ACC112 (cell line): Measurements from ENCODE around the gene MAPK6.

Experiments
- H2AFZ ChIP-seq: fragments of 200-600 bp; sonication (generic); one replicate; pipeline ENCODE4 v1.6.0; 2017; ENCODE audit warnings: antibody characterized with exemption, low read length; ENCODE audit not compliant: unreplicated experiment
- H3K27ac ChIP-seq: fragments of 200-600 bp; sonication (generic); 2 replicates; pipeline ENCODE4 v1.5.1; 2014; ENCODE audit warnings: low read depth, mild to moderate bottlenecking, antibody characterized with exemption, low read length, moderate library complexity
- H3K27me3 ChIP-seq: fragments of 200-600 bp; sonication (generic); 2 replicates; pipeline ENCODE4 v1.6.1; 2014; ENCODE audit warnings: mild to moderate bottlenecking, antibody characterized with exemption, low read length, moderate library complexity, mixed read lengths; ENCODE audit not compliant: insufficient read depth
- H3K36me3 ChIP-seq: fragments of 200-600 bp; sonication (generic); 2 replicates; pipeline ENCODE4 v1.6.1; 2016; ENCODE audit warnings: mild to moderate bottlenecking, antibody characterized with exemption, low read length, moderate library complexity, mixed read lengths; ENCODE audit not compliant: insufficient read depth
- H3K4me1 ChIP-seq: fragments of 200-600 bp; sonication (generic); one replicate; pipeline ENCODE4 v1.6.1; 2016; ENCODE audit warnings: low read length, mixed read lengths; ENCODE audit not compliant: insufficient read depth, unreplicated experiment, control insufficient read depth
- H3K4me3 ChIP-seq: fragments of 200-600 bp; sonication (generic); 2 replicates; pipeline ENCODE4 v1.5.1; 2014; ENCODE audit warnings: mild to moderate bottlenecking, low read depth, low read length
- H3K79me2 ChIP-seq: fragments of 200-600 bp; sonication (generic); one replicate; pipeline ENCODE4 v1.6.0; 2016; ENCODE audit warnings: low read length; ENCODE audit not compliant: control insufficient read depth, unreplicated experiment, insufficient read depth

The MAPK6 gene

GRCh38 chr15:52018693-52019393 is at the start of gene MAPK6:
Gene MAPK6 (plus strand): TSS chr15:52019219. CDS start chr15:52046461, 27,242 bp downstream.
- Histone ChIP-seq H3K79me2 (peaks cover 41% of the 10 kb centered on the region), H2AFZ (no peak within 1 kb of the TSS), H3K27me3 (no peaks in the 10 kb centered on the region), H3K4me3 (peak within 1 kb of the TSS; percentile 97), H3K4me1 (peaks cover 27% of the 10 kb centered on the region), H3K27ac (peak within 1 kb of the TSS; percentile 98), H3K36me3 (no peaks in the 10 kb centered on the region)

- Histone ChIP-seq H3K27me3 (no peaks in the 10 kb centered on the region), H3K79me2 (peaks cover 57% of the 10 kb centered on the region), H3K4me1 (peaks cover 20% of the 10 kb centered on the region), H3K4me3 (no peak overlapping the region; the same call in 1 of the 2 replicates), H3K27ac (no peak overlapping the region), H3K36me3 (peaks cover 16% of the 10 kb centered on the region), H2AFZ (no peak overlapping the region)
These were observed 49.3 kb upstream of the MAPK6 start for GRCh38 chr15:51969728-51970127.

- H3K27ac ChIP-seq: no peak overlapping the region
- no peak overlapping the region for H2AFZ ChIP-seq
- H3K36me3 ChIP-seq: peaks cover 12% of the 10 kb centered on the region
- H3K79me2 ChIP-seq: peaks cover 55% of the 10 kb centered on the region
- H3K27me3 ChIP-seq: no peaks in the 10 kb centered on the region
- H3K4me1 ChIP-seq: peaks cover 20% of the 10 kb centered on the region
- peak overlapping the region; percentile 95 for H3K4me3 ChIP-seq
These were observed 48.7 kb upstream of the MAPK6 start for GRCh38 chr15:51970132-51970817.

GRCh38 chr15:51971032-51971374 is 48.0 kb upstream of the MAPK6 start:
- Histone ChIP-seq H3K27ac (peak overlapping the region; percentile 60), H2AFZ (peak overlapping the region; percentile 78), H3K36me3 (peaks cover 7% of the 10 kb centered on the region; the same call in 1 of the 2 replicates), H3K4me3 (peak overlapping the region; percentile 95), H3K4me1 (peaks cover 20% of the 10 kb centered on the region), H3K79me2 (peaks cover 48% of the 10 kb centered on the region), H3K27me3 (no peaks in the 10 kb centered on the region)

GRCh38 chr15:51971375-51972133 is 47.5 kb upstream of the MAPK6 start, which contains the start of gene LEO1:
Gene LEO1 (minus strand): TSS chr15:51971778. CDS start chr15:51971745, 33 bp downstream.
- H3K79me2 ChIP-seq: peaks cover 43% of the 10 kb centered on the region
- 0 out of 2 replicates have a peak, but pooled peaks cover 3% of the 10 kb centered on the region for H3K36me3 ChIP-seq
- H2AFZ ChIP-seq: peak within 1 kb of the TSS; percentile 78
- no peaks in the 10 kb centered on the region for H3K27me3 ChIP-seq
- peak within 1 kb of the TSS; percentile 60 for H3K27ac ChIP-seq
- H3K4me1 ChIP-seq: peaks cover 20% of the 10 kb centered on the region
- H3K4me3 ChIP-seq: peak within 1 kb of the TSS; percentile 95

GRCh38 chr15:51973220-51973619 is 45.8 kb upstream of the MAPK6 start:
- Histone ChIP-seq H3K36me3 (no peaks in the 10 kb centered on the region), H3K79me2 (peaks cover 34% of the 10 kb centered on the region), H3K27me3 (no peaks in the 10 kb centered on the region), H3K4me1 (peaks cover 20% of the 10 kb centered on the region), H2AFZ (no peak overlapping the region), H3K27ac (0 out of 2 replicates have a peak overlapping the region, but pooled peaks have one; percentile 3), H3K4me3 (peak overlapping the region; percentile 41; the same call in 1 of the 2 replicates)

- no peaks in the 10 kb centered on the region for H3K27me3 ChIP-seq
- H3K4me1 ChIP-seq: peaks cover 20% of the 10 kb centered on the region
- no peaks in the 10 kb centered on the region for H3K36me3 ChIP-seq
- H3K27ac ChIP-seq: no peak overlapping the region
- H3K79me2 ChIP-seq: peaks cover 29% of the 10 kb centered on the region
- H3K4me3 ChIP-seq: no peak overlapping the region
- H2AFZ ChIP-seq: no peak overlapping the region
These were observed 45.2 kb upstream of the MAPK6 start for GRCh38 chr15:51973775-51974174.

- Histone ChIP-seq H2AFZ (peak overlapping the region; percentile 43), H3K27ac (peak overlapping the region; percentile 95), H3K4me1 (peaks cover 15% of the 10 kb centered on the region), H3K4me3 (peak overlapping the region; percentile 66), H3K79me2 (no peaks in the 10 kb centered on the region), H3K36me3 (no peaks in the 10 kb centered on the region), H3K27me3 (no peaks in the 10 kb centered on the region)
These were observed 36.8 kb upstream of the MAPK6 start for GRCh38 chr15:51982013-51982769.

GRCh38 chr15:51982770-51983103 is 36.3 kb upstream of the MAPK6 start:
- no peaks in the 10 kb centered on the region for H3K27me3 ChIP-seq
- H3K79me2 ChIP-seq: no peaks in the 10 kb centered on the region
- H3K36me3 ChIP-seq: no peaks in the 10 kb centered on the region
- no peak overlapping the region for H3K4me3 ChIP-seq
- H3K27ac ChIP-seq: peak overlapping the region; percentile 95
- H2AFZ ChIP-seq: peak overlapping the region; percentile 43
- peaks cover 15% of the 10 kb centered on the region for H3K4me1 ChIP-seq

GRCh38 chr15:51991141-51991540 is 27.9 kb upstream of the MAPK6 start:
- Histone ChIP-seq H3K27me3 (no peaks in the 10 kb centered on the region), H3K36me3 (no peaks in the 10 kb centered on the region), H3K27ac (no peak overlapping the region), H3K4me3 (no peak overlapping the region), H3K4me1 (peaks cover 11% of the 10 kb centered on the region), H2AFZ (no peak overlapping the region), H3K79me2 (no peaks in the 10 kb centered on the region)
